K562 (cell line): Measurements from ENCODE around the gene RSRP1. TPM values are rescaled to one million over a fixed set of nuclear protein-coding genes. Genes with fewer than 3 reads are reported as not detected.
A peak's percentile ranks its signal among the peaks of the same experiment; 100 is the strongest.

Source experiments
- ATAC-seq: fragments of 200-7000 bp; cut with Tn5 transposase; 3 replicates; pipeline ENCODE4 v1.9.1; 2020; ENCODE audit warnings: moderate library complexity
- BruUV-seq: library from RNA; stranded (reverse); fragments of 400-500 nt; replicated peaks from 2 replicates; lab custom pipeline; 2021; lab: Mats Ljungman, UMichigan
- CTCF ChIA-PET: fragments of 300-600 bp; formaldehyde crosslinking; extraction: SDS; loops from one replicate; lab custom pipeline; 2021; ENCODE audit warnings: low intra/inter-chr PET ratio; lab: Yijun Ruan, JAX
- POLR2A ChIA-PET: fragments of 300-600, 350-650 bp; sonication (Branson Sonifier 250); formaldehyde crosslinking; extraction: SDS; loops from one replicate; lab custom pipeline; 2021; ENCODE audit warnings: antibody characterized with exemption, inconsistent platforms; lab: Yijun Ruan, JAX
- DNase-seq, 4 experiments: peaks; one replicate each; pipeline versions ENCODE4 v3.0.0 to v3.0.0-alpha.2; 2011 to 2018; ENCODE audit warnings: low spot score in 3 of 4, mixed read lengths in 3 of 4; ENCODE audit errors: extremely low read depth in 1 of 4
- FAIRE-seq: peaks from 2 replicates; lab custom pipeline; 2011; peaks lifted over from hg19 to GRCh38; lab: Jason Lieb, UNC
- H2AFZ ChIP-seq: 2 replicates; pipeline ENCODE4 v1.6.0; 2011; ENCODE audit warnings: low read depth, low read length, control low read depth, inconsistent platforms
- H3K27ac ChIP-seq: fragments of 200-600 bp; 3 replicates; pipeline ENCODE4 v1.8.0; 2011; ENCODE audit warnings: low read depth, mild to moderate bottlenecking, control low read depth, inconsistent platforms, low read length, moderate library complexity, mixed read lengths; ENCODE audit errors: extremely low read depth
- H3K27me3 ChIP-seq, 2 experiments: fragments of 300-600 bp in 1 of 2; 2 replicates in 1 of 2; 3 replicates in 1 of 2; pipeline versions ENCODE4 v1.6.0 to v1.8.0; 2011; ENCODE audit warnings: inconsistent platforms in 2 of 2, low read length in 2 of 2, mild to moderate bottlenecking in 1 of 2, mixed read lengths in 1 of 2, moderate library complexity in 1 of 2; ENCODE audit not compliant: control insufficient read depth in 2 of 2, insufficient read depth in 2 of 2
- H3K36me3 ChIP-seq: fragments of 300-600 bp; 3 replicates; pipeline ENCODE4 v1.8.0; 2011; ENCODE audit warnings: mild to moderate bottlenecking, low read length, inconsistent platforms; ENCODE audit not compliant: control insufficient read depth, insufficient read depth
- H3K4me1 ChIP-seq, 2 experiments: fragments of 200-600 bp in 1 of 2; replicated peaks in 1 of 2; 2 replicates in 1 of 2; 3 replicates in 1 of 2; pipeline versions ENCODE4 v1.5.1 to v1.8.0; 2011; ENCODE audit warnings: inconsistent platforms in 2 of 2, low read length in 2 of 2, mild to moderate bottlenecking in 1 of 2, mixed read lengths in 1 of 2, moderate library complexity in 1 of 2; ENCODE audit not compliant: control insufficient read depth in 2 of 2, insufficient read depth in 2 of 2
- H3K4me2 ChIP-seq: 2 replicates; pipeline ENCODE4 v1.6.1; 2011; ENCODE audit warnings: low read length, control low read depth, inconsistent platforms, mixed read lengths; ENCODE audit not compliant: insufficient read depth
- H3K4me3 ChIP-seq: fragments of 200-600 bp; sonication (generic), shearing (Covaris generic); 2 replicates; pipeline ENCODE4 v1.5.1; 2016; ENCODE audit warnings: control low read depth, inconsistent platforms
- H3K79me2 ChIP-seq: fragments of 200-600 bp; 3 replicates; pipeline ENCODE4 v1.8.0; 2011; ENCODE audit warnings: low read length, inconsistent platforms; ENCODE audit not compliant: control insufficient read depth, insufficient read depth
- H3K9ac ChIP-seq, 2 experiments: 2 replicates each; pipeline versions ENCODE4 v1.6.0 to v1.6.1; 2011; ENCODE audit warnings: low read depth in 2 of 2, low read length in 2 of 2, control low read depth in 1 of 2, inconsistent platforms in 1 of 2, mild to moderate bottlenecking in 1 of 2, mixed read lengths in 1 of 2; ENCODE audit not compliant: insufficient read depth in 1 of 2
- H3K9me1 ChIP-seq: one replicate; pipeline ENCODE4 v1.6.0; 2011; ENCODE audit warnings: inconsistent platforms, mild to moderate bottlenecking, low read length, moderate library complexity; ENCODE audit not compliant: control insufficient read depth, insufficient read depth
- H3K9me3 ChIP-seq: replicated peaks from 2 replicates; pipeline ENCODE4 v1.5.1; 2011; ENCODE audit warnings: low read depth, low read length, inconsistent platforms; ENCODE audit not compliant: control insufficient read depth, insufficient read depth
- H4K20me1 ChIP-seq: replicated peaks from 2 replicates; pipeline ENCODE4 v1.6.1; 2011; ENCODE audit warnings: low read length, inconsistent platforms, mixed read lengths; ENCODE audit not compliant: control insufficient read depth, insufficient read depth
- ELF1 ChIP-seq: fragments of 200-800 bp; sonication (Bioruptor generic); IDR thresholded peaks from 2 replicates; pipeline ENCODE4 v1.6.1; 2016; ENCODE audit warnings: missing genetic modification characterization, missing compliant biosample characterization
- ESRRA ChIP-seq: fragments of 450-650 bp; IDR thresholded peaks from 2 replicates; pipeline ENCODE4 v1.6.1; 2014; ENCODE audit warnings: low read depth, mild to moderate bottlenecking, moderate library complexity, borderline replicate concordance
- MCM2 ChIP-seq: fragments of 450-650 bp; IDR thresholded peaks from 2 replicates; pipeline ENCODE4 v1.6.1; 2017; ENCODE audit warnings: low read depth, mild to moderate bottlenecking
- RBFOX2 ChIP-seq: fragments of 200-400 bp; formaldehyde crosslinking; IDR thresholded peaks from 2 replicates; pipeline ENCODE4 v1.6.1; 2017; ENCODE audit warnings: low read depth, mild to moderate bottlenecking, low read length, moderate library complexity
- XRCC5 ChIP-seq: fragments of 200-400 bp; formaldehyde crosslinking; IDR thresholded peaks from 2 replicates; pipeline ENCODE4 v1.6.1; 2017; ENCODE audit warnings: low read depth, mild to moderate bottlenecking, low read length
- ZBED1 ChIP-seq: IDR thresholded peaks from 2 replicates; pipeline ENCODE4 v1.6.1; 2014
- ZFPM2 ChIP-seq: fragments of 250-450 bp; sonication (Bioruptor Pico); IDR thresholded peaks from 2 replicates; pipeline ENCODE4 v1.5.1; 2022; ENCODE audit warnings: mild to moderate bottlenecking
- ZNF277 ChIP-seq: fragments of 250-450 bp; sonication (Bioruptor Pico); IDR thresholded peaks from 2 replicates; pipeline ENCODE4 v1.8.0; 2022; ENCODE audit warnings: inconsistent platforms, mild to moderate bottlenecking, moderate library complexity, borderline replicate concordance
- WGBS: fragments of 100-300 bp; shearing (Covaris generic); methylation state at CpG from one replicate; pipeline ENCODE4 v1.1.6; 2016; ENCODE audit warnings: low coverage, mixed read lengths; ENCODE audit not compliant: insufficient coverage; ENCODE audit errors: missing lambda C conversion rate; 5-methylcytosine and 5-hydroxymethylcytosine counted together
- in situ Hi-C: fragments of 300-500 bp; cut with MboI; formaldehyde crosslinking; loops from 4 replicates; pipeline ENCODE4 v1.15.0; 2018; ENCODE audit warnings: inconsistent platforms, mixed read lengths
- intact Hi-C: fragments of 100-400 bp; cut with micrococcal nuclease; formaldehyde crosslinking; loops from 2 replicates; pipeline ENCODE4 v1.14.2; 2022
- polyA plus RNA-seq, 8 experiments: library from polyadenylated mRNA; depleted of rRNA in 4 of 8; stranded (reverse) in 5 of 8; unstranded in 3 of 8; fragments of >200 nt; fragmentation: Nextera tagmentation in 2 of 8; fragmentation: Illumina TruSeq in 1 of 8; extraction: Ambion mirVana in 2 of 8; extraction: Trizol in 1 of 8; gene quantifications; 2 replicates each; pipeline versions ENCODE4 v1.2.1 to v1.2.3, GENCODE V29; 2011 to 2014; ENCODE audit warnings: inconsistent platforms in 1 of 8, missing spikeins in 1 of 8
- total RNA-seq, 7 experiments: library from RNA; depleted of rRNA in 6 of 7; stranded (reverse); fragments of >200 nt in 6 of 7; fragmentation: Illumina TruSeq in 2 of 7; extraction: Trizol in 2 of 7; gene quantifications; 2 replicates each; pipeline versions ENCODE4 v1.2.1 to v1.2.3, GENCODE V29; 2011 to 2021; ENCODE audit warnings: low replicate concordance in 1 of 7
- TF ChIP-seq, protein P1 (sequence below): fragments of 450-650 bp; IDR thresholded peaks from 2 replicates; pipeline ENCODE4 v1.6.1; 2016; ENCODE audit warnings: missing biosample characterization, missing genetic modification characterization
- TF ChIP-seq, protein P2 (sequence below): IDR thresholded peaks from 2 replicates; pipeline ENCODE4 v1.6.1; 2016; ENCODE audit warnings: missing genetic modification characterization, missing compliant biosample characterization
- TF ChIP-seq, protein P3 (sequence below): fragments of 250-450 bp; sonication (Bioruptor Pico); IDR thresholded peaks from 2 replicates; pipeline ENCODE4 v1.5.0; 2022; ENCODE audit warnings: mild to moderate bottlenecking

Gene RSRP1
- total and polyA plus RNA-seq, 9 of the 15 experiments (the other 6 are each of a cell fraction or from before 2014, with no cell fraction given) = 27.2 to 283 (median 146) TPM

- TF ChIP-seq, protein P1, sequence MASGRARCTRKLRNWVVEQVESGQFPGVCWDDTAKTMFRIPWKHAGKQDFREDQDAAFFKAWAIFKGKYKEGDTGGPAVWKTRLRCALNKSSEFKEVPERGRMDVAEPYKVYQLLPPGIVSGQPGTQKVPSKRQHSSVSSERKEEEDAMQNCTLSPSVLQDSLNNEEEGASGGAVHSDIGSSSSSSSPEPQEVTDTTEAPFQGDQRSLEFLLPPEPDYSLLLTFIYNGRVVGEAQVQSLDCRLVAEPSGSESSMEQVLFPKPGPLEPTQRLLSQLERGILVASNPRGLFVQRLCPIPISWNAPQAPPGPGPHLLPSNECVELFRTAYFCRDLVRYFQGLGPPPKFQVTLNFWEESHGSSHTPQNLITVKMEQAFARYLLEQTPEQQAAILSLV (tag) = no peak
- no peak for TF ChIP-seq MCM2
- no peak for TF ChIP-seq XRCC5
- TF ChIP-seq ESRRA = no peak
These were observed 1.2 kb downstream of the RSRP1 start (continued) for GRCh38 chr1:25245809-25246599.

- in situ Hi-C loops = no loop called here
These were observed 1.9 kb downstream of the RSRP1 start for GRCh38 chr1:25245393-25245792.

More at GRCh38 chr1:25245393-25245792, 1.9 kb downstream of the RSRP1 start:
- Histone ChIP-seq H3K4me1 (peaks cover 26 to 38% of the 10 kb centered on the region in 2 experiments), H3K9me1 (no peaks in the 10 kb centered on the region), H3K9ac (peak overlapping the region in 1 of 2 experiments; percentile 93; a peak in 3 of 4 replicates), H3K27me3 (no peaks in the 10 kb centered on the region), H3K4me2 (peak overlapping the region; percentile 98), H3K9me3 (no peaks in the 10 kb centered on the region), H3K79me2 (peaks cover 59% of the 10 kb centered on the region), H3K27ac (peak overlapping the region; percentile 12; the same call in 1 of the 3 replicates), H3K4me3 (peak overlapping the region; percentile 69), H4K20me1 (peaks cover 27% of the 10 kb centered on the region), H2AFZ (no peak overlapping the region), H3K36me3 (peaks cover 63% of the 10 kb centered on the region)
- intact Hi-C loops = loop anchor here (10.0 kb wide), 1 partner anchor 149 kb away; no protein-coding TSS in a partner anchor
- FAIRE-seq (no peak), DNase-seq (no peak), ATAC-seq (no peak)
- WGBS = 32% methylated on average over 5 of the region's 5 CpGs
- no TSS peak for BruUV-seq
- TF ChIP-seq ZNF277 = no peak
- TF ChIP-seq, protein P2, sequence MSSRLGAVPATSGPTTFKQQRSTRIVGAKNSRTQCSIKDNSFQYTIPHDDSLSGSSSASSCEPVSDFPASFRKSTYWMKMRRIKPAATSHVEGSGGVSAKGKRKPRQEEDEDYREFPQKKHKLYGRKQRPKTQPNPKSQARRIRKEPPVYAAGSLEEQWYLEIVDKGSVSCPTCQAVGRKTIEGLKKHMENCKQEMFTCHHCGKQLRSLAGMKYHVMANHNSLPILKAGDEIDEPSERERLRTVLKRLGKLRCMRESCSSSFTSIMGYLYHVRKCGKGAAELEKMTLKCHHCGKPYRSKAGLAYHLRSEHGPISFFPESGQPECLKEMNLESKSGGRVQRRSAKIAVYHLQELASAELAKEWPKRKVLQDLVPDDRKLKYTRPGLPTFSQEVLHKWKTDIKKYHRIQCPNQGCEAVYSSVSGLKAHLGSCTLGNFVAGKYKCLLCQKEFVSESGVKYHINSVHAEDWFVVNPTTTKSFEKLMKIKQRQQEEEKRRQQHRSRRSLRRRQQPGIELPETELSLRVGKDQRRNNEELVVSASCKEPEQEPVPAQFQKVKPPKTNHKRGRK (tag) = peak; percentile 76
- 0 out of 2 replicates have a peak, but pooled peaks have one; percentile 25 for TF ChIP-seq RBFOX2
- no peak for TF ChIP-seq ELF1 (tag)
- TF ChIP-seq, protein P3, sequence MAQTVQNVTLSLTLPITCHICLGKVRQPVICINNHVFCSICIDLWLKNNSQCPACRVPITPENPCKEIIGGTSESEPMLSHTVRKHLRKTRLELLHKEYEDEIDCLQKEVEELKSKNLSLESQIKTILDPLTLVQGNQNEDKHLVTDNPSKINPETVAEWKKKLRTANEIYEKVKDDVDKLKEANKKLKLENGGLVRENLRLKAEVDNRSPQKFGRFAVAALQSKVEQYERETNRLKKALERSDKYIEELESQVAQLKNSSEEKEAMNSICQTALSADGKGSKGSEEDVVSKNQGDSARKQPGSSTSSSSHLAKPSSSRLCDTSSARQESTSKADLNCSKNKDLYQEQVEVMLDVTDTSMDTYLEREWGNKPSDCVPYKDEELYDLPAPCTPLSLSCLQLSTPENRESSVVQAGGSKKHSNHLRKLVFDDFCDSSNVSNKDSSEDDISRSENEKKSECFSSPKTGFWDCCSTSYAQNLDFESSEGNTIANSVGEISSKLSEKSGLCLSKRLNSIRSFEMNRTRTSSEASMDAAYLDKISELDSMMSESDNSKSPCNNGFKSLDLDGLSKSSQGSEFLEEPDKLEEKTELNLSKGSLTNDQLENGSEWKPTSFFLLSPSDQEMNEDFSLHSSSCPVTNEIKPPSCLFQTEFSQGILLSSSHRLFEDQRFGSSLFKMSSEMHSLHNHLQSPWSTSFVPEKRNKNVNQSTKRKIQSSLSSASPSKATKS = no peak
- TF ChIP-seq ZFPM2 (CRISPR knock-in tag) = no peak
- no peak for TF ChIP-seq ZBED1
- POLR2A ChIA-PET = interaction anchor here (0.6 to 7.9 kb wide), 11 partner anchors 9 to 400 kb away, joined by 3 to 107 read pairs (median 5); partner anchors contain the start of gene SYF2
- CTCF ChIA-PET = no interaction called here
